T-cell (primary cell): ENCODE data around the gene PPFIA4. TPM values are rescaled to one million over a fixed set of nuclear protein-coding genes. Genes with fewer than 3 reads are reported as not detected.
"Not testable (repeated sequence)": the region's sequence is repeated elsewhere in the genome, so short reads cannot be mapped to it uniquely, and the experiment has no call there.

Experiments
- ATAC-seq, 4 experiments: fragments of 200-7000 bp in 3 of 4; fragments of 150-1000 bp in 1 of 4; cut with Tn5 transposase; replicated peaks in 1 of 4; 1 replicate in 3 of 4; 2 replicates in 1 of 4; pipeline ENCODE4 v1.10.0; 2021; ENCODE audit warnings: moderate library complexity in 3 of 4, mild to moderate bottlenecking in 2 of 4, moderate number of reproducible peaks in 1 of 4
- CTCF ChIA-PET, 2 donors: fragments of 300-600 bp; sonication (Branson Sonifier 250); formaldehyde crosslinking; loops; one replicate each; lab custom pipeline; 2022; ENCODE audit warnings: antibody characterized with exemption in 2 of 2; lab: Charles Lee
- POLR2A ChIA-PET, 2 donors: fragments of 300-600 bp; sonication (Branson Sonifier 250); formaldehyde crosslinking; loops; one replicate each; lab custom pipeline; 2022; ENCODE audit warnings: antibody characterized with exemption in 2 of 2; lab: Charles Lee
- DNase-seq, 35 experiments: peaks; one replicate each; pipeline versions ENCODE4 v3.0.0 to v3.0.0-alpha.2; 2013 to 2023
- H3K27ac ChIP-seq: one replicate; pipeline ENCODE4 v1.5.1; 2013; ENCODE audit warnings: low read length
- H3K27me3 ChIP-seq, 2 experiments: replicated peaks in 1 of 2; 1 replicate in 1 of 2; 2 replicates in 1 of 2; pipeline versions ENCODE4 v1.6.1 to v1.7.0; 2013; ENCODE audit warnings: low read length in 1 of 2, mixed read lengths in 1 of 2; ENCODE audit not compliant: control insufficient read depth in 2 of 2, insufficient read depth in 2 of 2; ENCODE audit errors: extremely low read depth in 1 of 2
- H3K36me3 ChIP-seq, 2 donors: 1 replicate in 1 of 2; 2 replicates in 1 of 2; pipeline versions ENCODE4 v1.6.1 to v1.7.0; 2013; ENCODE audit warnings: low read length in 1 of 2; ENCODE audit not compliant: control insufficient read depth in 2 of 2, insufficient read depth in 1 of 2; ENCODE audit errors: extremely low read depth in 1 of 2
- H3K4me1 ChIP-seq, 2 experiments: 1 replicate in 1 of 2; 2 replicates in 1 of 2; pipeline versions ENCODE4 v1.6.1 to v1.7.0; 2013; ENCODE audit warnings: low read length in 2 of 2, mixed read lengths in 1 of 2; ENCODE audit not compliant: insufficient read depth in 2 of 2, control insufficient read depth in 1 of 2; ENCODE audit errors: extremely low read depth in 1 of 2
- H3K4me3 ChIP-seq, 2 donors: 1 replicate in 1 of 2; 2 replicates in 1 of 2; pipeline versions ENCODE4 v1.5.1 to v1.7.0; 2013; ENCODE audit warnings: mild to moderate bottlenecking in 2 of 2, low read length in 1 of 2, moderate library complexity in 1 of 2; ENCODE audit not compliant: control insufficient read depth in 1 of 2; ENCODE audit errors: extremely low read depth in 1 of 2
- H3K9me3 ChIP-seq: 2 replicates; pipeline ENCODE4 v1.7.0; 2013
- H3K27ac Mint-ChIP-seq, 2 donors: one replicate each; pipeline ENCODE4 v1.8.0; 2020 to 2021; ENCODE audit warnings: mild to moderate bottlenecking in 2 of 2, mixed read lengths in 2 of 2
- H3K27me3 Mint-ChIP-seq, 2 donors: one replicate each; pipeline ENCODE4 v1.8.0; 2021 to 2022; ENCODE audit warnings: mixed read lengths in 2 of 2
- H3K36me3 Mint-ChIP-seq: one replicate; pipeline ENCODE4 v1.8.0; 2021; ENCODE audit warnings: mixed read lengths
- H3K4me1 Mint-ChIP-seq, 3 donors: one replicate each; pipeline ENCODE4 v1.8.0; 2020 to 2022; ENCODE audit warnings: mixed read lengths in 3 of 3, mild to moderate bottlenecking in 1 of 3
- H3K4me3 Mint-ChIP-seq, 3 donors: one replicate each; pipeline ENCODE4 v1.8.0; 2020 to 2022; ENCODE audit warnings: mild to moderate bottlenecking in 3 of 3, mixed read lengths in 3 of 3, moderate library complexity in 3 of 3
- H3K9me3 Mint-ChIP-seq, 3 donors: one replicate each; pipeline ENCODE4 v1.8.0; 2020 to 2022; ENCODE audit warnings: mixed read lengths in 3 of 3
- WGBS: methylation state at CpG from one replicate; pipeline ENCODE4 v1.1.5; 2013; ENCODE audit warnings: missing lambda C conversion rate; ENCODE audit not compliant: insufficient coverage; 5-methylcytosine and 5-hydroxymethylcytosine counted together
- total RNA-seq, 35 experiments: library from RNA in 6 of 35; stranded (reverse) in 6 of 35; fragments of 120-200 nt in 1 of 35; gene quantifications; one replicate each; pipeline versions ENCODE4 v1.2.1 to v1.2.4 and lab custom pipeline; 2013 to 2026

PPFIA4 gene
- total RNA-seq, 5 donors from 2014 or later (not counting 1 experiment from before 2014, with no cell fraction given), result 0.66 to 2.0 (median 1.7) TPM

DNA sequence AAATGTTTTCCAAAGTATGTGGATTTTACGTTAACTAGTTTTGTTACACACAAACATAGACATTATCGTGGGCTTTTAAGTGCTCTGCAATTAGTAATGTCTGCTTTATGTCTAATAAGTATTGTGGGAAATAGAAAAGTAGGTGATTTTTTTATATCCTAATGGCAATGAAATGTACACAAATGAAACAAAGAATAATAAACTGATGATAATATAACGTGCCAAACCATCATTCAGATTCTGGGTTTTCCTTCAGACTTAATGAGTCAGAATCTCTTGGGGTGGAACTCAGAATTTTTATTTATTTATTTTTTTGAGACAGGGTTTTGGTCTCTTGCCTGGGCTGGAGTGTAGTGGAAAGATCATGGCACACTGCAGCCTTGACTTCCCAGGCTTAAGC is 17.1 kb upstream of the PPFIA4 start:
- DNase-seq (no peak), ATAC-seq (no peak)
- Mint-ChIP-seq H3K27ac (no peak overlapping the region), H3K27me3 (no peaks in the 10 kb centered on the region), H3K36me3 (peaks cover 26% of the 10 kb centered on the region), H3K4me1 (peaks cover 44 to 53% (median 50%) of the 10 kb centered on the region in 3 donors), H3K4me3 (peak overlapping the region; percentile 89 to 97 (median 95)), H3K9me3 (no peaks in the 10 kb centered on the region)
- no CpG with 5 or more reads among the region's 3 CpGs for WGBS
- Histone ChIP-seq H3K9me3 (no peaks in the 10 kb centered on the region), H3K4me3 (no peak overlapping the region), H3K27ac (no peak overlapping the region), H3K4me1 (peaks cover 17 to 20% of the 10 kb centered on the region in 2 experiments), H3K36me3 (peaks cover 0 to 40% of the 10 kb centered on the region in 2 donors), H3K27me3 (peaks cover 0 to 3% of the 10 kb centered on the region in 2 experiments)
- ChIA-PET CTCF (no interaction called here), POLR2A (no interaction called here)

DNA sequence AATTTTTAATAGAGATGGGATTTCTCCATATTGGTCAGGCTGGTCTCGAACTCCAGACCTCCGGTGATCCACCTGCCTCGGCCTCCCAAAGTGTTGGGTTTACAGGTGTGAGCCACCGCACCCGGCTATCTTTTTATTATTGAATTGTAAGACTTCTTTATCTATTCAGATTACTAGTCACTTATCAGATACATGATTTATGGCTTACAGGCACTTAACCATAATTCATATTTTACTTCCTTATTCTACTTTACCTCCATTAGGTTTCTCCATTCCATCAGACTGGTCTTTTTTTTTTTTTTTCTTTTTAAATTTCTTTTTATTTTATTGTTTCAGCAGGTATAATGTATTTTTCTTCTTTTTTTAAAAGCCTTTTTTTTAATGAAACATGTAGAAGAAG is 14.7 kb upstream of the PPFIA4 start:
- ChIA-PET POLR2A (interaction anchor here in 1 of 2 donors (0.6 kb wide), 1 partner anchor 9 kb away, joined by 6 read pairs; no protein-coding TSS in a partner anchor), CTCF (no interaction called here)
- H3K27me3 Mint-ChIP-seq, result no peaks in the 10 kb centered on the region
- no peak overlapping the region for H3K27ac Mint-ChIP-seq
- H3K4me3 ChIP-seq, result no peak overlapping the region
- H3K36me3 ChIP-seq, result peaks cover 0 to 63% of the 10 kb centered on the region in 2 donors
- ATAC-seq (no peak), DNase-seq (no peak)
- no peaks in the 10 kb centered on the region for H3K9me3 ChIP-seq
- H3K4me1 ChIP-seq, result peaks cover 12 to 13% of the 10 kb centered on the region in 2 experiments
- H3K9me3 Mint-ChIP-seq, result no peaks in the 10 kb centered on the region
- no peaks in the 10 kb centered on the region for H3K27me3 ChIP-seq
- WGBS, result no CpG with 5 or more reads among the region's 5 CpGs
- no peak overlapping the region for H3K27ac ChIP-seq
- H3K4me3 Mint-ChIP-seq, result no peak overlapping the region
- peaks cover 43% of the 10 kb centered on the region for H3K36me3 Mint-ChIP-seq
- H3K4me1 Mint-ChIP-seq, result peaks cover 49 to 61% (median 53%) of the 10 kb centered on the region in 3 donors

DNA sequence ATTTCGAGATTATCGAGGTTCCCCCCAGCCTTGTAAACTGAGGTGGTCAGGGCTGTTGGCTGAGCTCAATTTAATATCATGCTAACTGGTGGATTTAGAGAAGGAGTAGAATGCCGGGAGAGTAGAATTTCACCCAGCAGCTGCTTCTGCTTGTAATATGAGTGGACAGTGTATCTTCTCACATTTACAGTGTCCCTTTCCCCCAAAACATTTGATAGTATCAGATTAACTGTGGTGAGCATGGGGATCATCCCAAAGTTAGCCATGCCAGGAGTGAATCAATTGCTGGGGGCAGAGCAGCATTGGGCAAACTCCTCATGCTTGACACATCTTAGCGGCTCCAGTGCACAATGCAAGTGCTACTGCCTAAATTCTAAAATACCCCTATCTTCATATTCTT is 9.2 kb upstream of the PPFIA4 start:
- H3K36me3 ChIP-seq, result peaks cover 4 to 86% of the 10 kb centered on the region in 2 donors
- Mint-ChIP-seq H3K27me3 (no peaks in the 10 kb centered on the region), H3K4me1 (peaks cover 21 to 28% (median 24%) of the 10 kb centered on the region in 3 donors), H3K36me3 (peaks cover 68% of the 10 kb centered on the region), H3K27ac (no peak overlapping the region), H3K9me3 (no peaks in the 10 kb centered on the region), H3K4me3 (no peak overlapping the region)
- no CpG with 5 or more reads among the region's 4 CpGs for WGBS
- DNase-seq, result no peak
- ChIA-PET CTCF (no interaction called here), POLR2A (no interaction called here)
- H3K9me3 ChIP-seq, result no peaks in the 10 kb centered on the region
- H3K4me1 ChIP-seq, result no peaks in the 10 kb centered on the region
- no peak overlapping the region for H3K27ac ChIP-seq
- ATAC-seq, result no peak
- H3K4me3 ChIP-seq, result no peak overlapping the region
- H3K27me3 ChIP-seq, result no peaks in the 10 kb centered on the region

DNA sequence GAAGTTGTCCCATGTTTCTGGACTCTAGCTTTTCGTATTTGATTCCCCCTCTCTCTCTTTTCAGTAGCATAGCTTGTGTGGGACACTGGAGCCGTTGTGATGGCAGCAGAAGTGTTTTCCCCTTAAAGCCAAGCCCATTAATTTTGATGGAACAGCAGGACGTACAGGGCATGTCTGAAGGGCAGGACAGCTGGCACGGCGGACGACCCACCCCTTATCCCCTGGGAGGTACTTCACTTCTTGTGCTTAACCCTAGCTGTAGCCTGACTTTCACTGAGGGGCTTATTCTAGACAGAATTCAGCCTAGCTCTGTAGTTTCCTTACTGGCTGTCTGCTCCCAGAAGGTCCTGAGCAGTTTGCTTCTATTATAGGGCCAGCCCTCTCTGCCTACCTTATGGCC is 8.6 kb upstream of the PPFIA4 start:
- H3K36me3 ChIP-seq, result peaks cover 4 to 87% of the 10 kb centered on the region in 2 donors
- POLR2A ChIA-PET, result interaction anchor here in 1 of 2 donors (0.6 kb wide), 1 partner anchor 15 kb away, joined by 8 read pairs; no protein-coding TSS in a partner anchor
- Mint-ChIP-seq H3K27ac (peak overlapping the region in 1 of 2 donors; percentile 31), H3K36me3 (peaks cover 69% of the 10 kb centered on the region), H3K4me3 (no peak overlapping the region), H3K27me3 (no peaks in the 10 kb centered on the region), H3K9me3 (no peaks in the 10 kb centered on the region), H3K4me1 (peaks cover 17 to 21% (median 19%) of the 10 kb centered on the region in 3 donors)
- no peak for DNase-seq
- CTCF ChIA-PET, result no interaction called here
- no peaks in the 10 kb centered on the region for H3K27me3 ChIP-seq
- no peak for ATAC-seq
- H3K4me1 ChIP-seq, result no peaks in the 10 kb centered on the region
- no peaks in the 10 kb centered on the region for H3K9me3 ChIP-seq
- no peak overlapping the region for H3K4me3 ChIP-seq
- H3K27ac ChIP-seq, result no peak overlapping the region
- WGBS, result 96% methylated on average over 5 of the region's 6 CpGs

DNA sequence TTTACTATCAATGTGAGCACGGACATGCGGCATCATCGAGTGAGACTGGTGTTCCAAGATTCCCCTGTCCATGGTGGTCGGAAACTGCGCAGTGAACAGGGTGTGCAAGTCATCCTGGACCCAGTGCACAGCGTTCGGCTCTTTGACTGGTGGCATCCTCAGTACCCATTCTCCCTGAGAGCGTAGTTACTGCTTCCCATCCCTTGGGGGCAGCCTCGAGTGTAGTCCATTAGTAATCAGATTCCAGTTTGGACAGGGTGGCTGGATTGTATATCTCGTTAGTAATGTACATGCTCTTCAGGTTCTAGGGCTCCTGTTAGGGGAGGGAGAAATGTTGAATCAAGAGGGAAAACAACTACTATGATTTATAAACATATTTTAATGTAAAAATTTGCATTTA is 3.4 kb upstream of the PPFIA4 start:
- H3K4me3 ChIP-seq, H3K4me3 Mint-ChIP-seq, DNase-seq, H3K27me3 ChIP-seq, ATAC-seq, H3K27me3 Mint-ChIP-seq, H3K9me3 Mint-ChIP-seq, H3K9me3 ChIP-seq, POLR2A ChIA-PET, H3K27ac Mint-ChIP-seq, H3K27ac ChIP-seq: not testable (repeated sequence)
- Histone ChIP-seq H3K4me1 (peaks cover 6 to 16% of the 10 kb centered on the region in 2 experiments), H3K36me3 (peaks cover 0 to 46% of the 10 kb centered on the region in 2 donors)
- CTCF ChIA-PET, result interaction anchor here in 1 of 2 donors (0.6 to 1.0 kb wide), 2 partner anchors 23 to 254 kb away, joined by 3 read pairs; no protein-coding TSS in a partner anchor
- Mint-ChIP-seq H3K4me1 (peaks cover 11 to 20% (median 14%) of the 10 kb centered on the region in 3 donors), H3K36me3 (peaks cover 38% of the 10 kb centered on the region)
- no CpG with 5 or more reads among the region's 10 CpGs for WGBS

DNA sequence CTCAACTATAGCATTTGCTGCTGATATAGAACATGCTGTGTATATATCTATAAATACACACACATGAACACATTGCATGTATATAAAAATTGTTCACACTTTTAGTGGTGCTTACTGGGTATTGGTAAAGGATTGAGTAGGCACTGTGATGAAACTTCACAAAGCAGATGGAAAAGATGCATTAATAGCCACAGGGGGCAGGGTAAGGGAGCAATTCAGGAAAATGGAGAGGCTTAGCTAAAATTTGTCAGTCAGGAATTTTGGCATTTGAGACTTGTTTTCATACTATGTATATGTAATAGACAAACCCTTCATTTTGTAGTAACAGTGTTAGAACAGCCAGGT is 633 bp upstream of the PPFIA4 start:
- ATAC-seq, result no peak
- Mint-ChIP-seq H3K36me3 (peaks cover 16% of the 10 kb centered on the region), H3K9me3 (no peaks in the 10 kb centered on the region), H3K4me1 (peaks cover 11 to 20% (median 14%) of the 10 kb centered on the region in 3 donors), H3K4me3 (peak overlapping the region; percentile 58 to 65 (median 62)), H3K27ac (peak overlapping the region; percentile 70 to 81), H3K27me3 (no peaks in the 10 kb centered on the region)
- no peak for DNase-seq
- CTCF ChIA-PET, result interaction anchor here in 1 of 2 donors (0.8 to 1.0 kb wide), 2 partner anchors 13 to 17 kb away, joined by 3 to 6 read pairs; no protein-coding TSS in a partner anchor
- Histone ChIP-seq H3K36me3 (peaks cover 0 to 19% of the 10 kb centered on the region in 2 donors), H3K9me3 (no peaks in the 10 kb centered on the region), H3K27ac (peak overlapping the region; percentile 74), H3K4me3 (no peak overlapping the region), H3K27me3 (peaks cover 4 to 20% of the 10 kb centered on the region in 2 experiments), H3K4me1 (peaks cover 6 to 16% of the 10 kb centered on the region in 2 experiments)
- POLR2A ChIA-PET, result interaction anchor here in 1 of 2 donors (0.7 kb wide), 1 partner anchor 826 kb away, joined by 7 read pairs; no protein-coding TSS in a partner anchor
